Panc1 (cell line): ENCODE data around the gene UGT1A5. TPM values are rescaled to one million over a fixed set of nuclear protein-coding genes. Genes with fewer than 3 reads are reported as not detected.

ENCODE experiments used
- ATAC-seq: fragments of 200-7000 bp; cut with Tn5 transposase; 2 replicates; pipeline ENCODE4 v1.9.1; 2020; ENCODE audit warnings: mild to moderate bottlenecking, moderate library complexity
- BruUV-seq: library from RNA; stranded (reverse); fragments of 400-500 nt; replicated peaks from 2 replicates; lab custom pipeline; 2021; lab: Mats Ljungman, UMichigan
- CTCF ChIA-PET: fragments of 300-600 bp; sonication (Branson Sonifier 250); formaldehyde crosslinking; loops from one replicate; lab custom pipeline; 2022; ENCODE audit warnings: antibody characterized with exemption; lab: Charles Lee
- POLR2A ChIA-PET: fragments of 300-600 bp; sonication (Branson Sonifier 250); formaldehyde crosslinking; loops from one replicate; lab custom pipeline; 2022; ENCODE audit warnings: antibody characterized with exemption; lab: Charles Lee
- DNase-seq: peaks from one replicate; pipeline ENCODE4 v3.0.0-alpha.2; 2010; ENCODE audit warnings: low read depth, low spot score
- H3K27ac ChIP-seq: 2 replicates; pipeline ENCODE4 v1.5.1; 2011; ENCODE audit warnings: mild to moderate bottlenecking, low read length, inconsistent platforms
- H3K27me3 ChIP-seq: fragments of 200-500 bp; sonication (Bioruptor generic); 2 replicates; pipeline ENCODE4 v1.6.0; 2014; ENCODE audit warnings: low read length, inconsistent platforms; ENCODE audit not compliant: control insufficient read depth, insufficient read depth
- H3K36me3 ChIP-seq: fragments of 200-500 bp; sonication (Bioruptor generic); 2 replicates; pipeline ENCODE4 v1.5.1; 2014; ENCODE audit warnings: inconsistent platforms, mild to moderate bottlenecking, low read length, moderate library complexity; ENCODE audit not compliant: control insufficient read depth, insufficient read depth
- H3K4me1 ChIP-seq: 2 replicates; pipeline ENCODE4 v1.5.1; 2011; ENCODE audit warnings: inconsistent platforms, mild to moderate bottlenecking, low read length, moderate library complexity; ENCODE audit not compliant: control insufficient read depth, insufficient read depth
- H3K4me3 ChIP-seq, 2 experiments: 2 replicates each; pipeline ENCODE4 v1.5.1; 2011 to 2012; ENCODE audit warnings: low read depth in 2 of 2, low read length in 2 of 2, mild to moderate bottlenecking in 2 of 2, inconsistent platforms in 1 of 2, moderate library complexity in 1 of 2
- H3K9me3 ChIP-seq: fragments of 200-500 bp; sonication (Bioruptor generic); 2 replicates; pipeline ENCODE4 v1.5.1; 2014; ENCODE audit warnings: low read depth, mild to moderate bottlenecking, inconsistent platforms, low read length, moderate library complexity; ENCODE audit not compliant: control insufficient read depth, insufficient read depth
- CTCF ChIP-seq: fragments of 450-650 bp; IDR thresholded peaks from 2 replicates; pipeline ENCODE4 v1.5.1; 2017; ENCODE audit warnings: mild to moderate bottlenecking
- POLR2AphosphoS5 ChIP-seq: IDR thresholded peaks from 2 replicates; pipeline ENCODE4 v1.6.1; 2012; ENCODE audit warnings: mild to moderate bottlenecking, low read depth, low read length, moderate library complexity
- REST ChIP-seq, 2 experiments: IDR thresholded peaks; 2 replicates each; pipeline ENCODE4 v1.6.1; 2011 to 2012; ENCODE audit warnings: low read depth in 2 of 2, control low read depth in 1 of 2, low read length in 1 of 2, mild to moderate bottlenecking in 1 of 2, moderate library complexity in 1 of 2; ENCODE audit not compliant: insufficient read depth in 1 of 2
- SIN3A ChIP-seq: IDR thresholded peaks from 2 replicates; pipeline ENCODE4 v1.6.1; 2012; ENCODE audit warnings: low read depth, mild to moderate bottlenecking, low read length, moderate library complexity, borderline replicate concordance; ENCODE audit not compliant: insufficient read depth
- TCF7L2 ChIP-seq: IDR thresholded peaks from 2 replicates; pipeline ENCODE4 v1.6.1; 2011; ENCODE audit warnings: mild to moderate bottlenecking, low read depth, low read length, inconsistent platforms
- in situ Hi-C: cut with HindIII; loops from 2 replicates; pipeline ENCODE4 v1.10.0; 2016; ENCODE audit warnings: low sequenced_read_pairs, low pct_unique_long_range_greater_than_20kb
- intact Hi-C: fragments of 100-400 bp; cut with micrococcal nuclease; formaldehyde crosslinking; loops from one replicate; pipeline ENCODE4 v1.10.0; 2022; ENCODE audit not compliant: unreplicated experiment
- total RNA-seq: library from RNA; stranded (reverse); gene quantifications from one replicate; pipeline ENCODE4 v1.2.1, GENCODE V29; 2021; ENCODE audit not compliant: unreplicated experiment

The UGT1A5 gene
- total RNA-seq, 1 experiment from 2014 or later, result not detected

GRCh38 chr2:233684640-233685039 is 28.1 kb upstream of the UGT1A5 start:
- POLR2A ChIA-PET, result no interaction called here
- no peaks in the 10 kb centered on the region for H3K27me3 ChIP-seq
- DNase-seq (no peak), ATAC-seq (no peak)
- H3K4me1 ChIP-seq, result peaks cover 3% of the 10 kb centered on the region; the same call in 1 of the 2 replicates
- no peak overlapping the region for H3K27ac ChIP-seq
- no peaks in the 10 kb centered on the region for H3K9me3 ChIP-seq
- intact Hi-C loops (no loop called here), in situ Hi-C loops (no loop called here)
- no peak overlapping the region for H3K4me3 ChIP-seq
- CTCF ChIA-PET, result no interaction called here
- H3K36me3 ChIP-seq, result no peaks in the 10 kb centered on the region
- BruUV-seq, result no TSS peak
- TF ChIP-seq SIN3A (no peak), TCF7L2 (no peak), POLR2AphosphoS5 (no peak), REST (IDR thresholded peaks at IDR 0.05; ENCODE audit: insufficient read depth in 1 of 2, low read depth in 2 of 2, low read length in 1 of 2) (no peak), CTCF (no peak)

DNA sequence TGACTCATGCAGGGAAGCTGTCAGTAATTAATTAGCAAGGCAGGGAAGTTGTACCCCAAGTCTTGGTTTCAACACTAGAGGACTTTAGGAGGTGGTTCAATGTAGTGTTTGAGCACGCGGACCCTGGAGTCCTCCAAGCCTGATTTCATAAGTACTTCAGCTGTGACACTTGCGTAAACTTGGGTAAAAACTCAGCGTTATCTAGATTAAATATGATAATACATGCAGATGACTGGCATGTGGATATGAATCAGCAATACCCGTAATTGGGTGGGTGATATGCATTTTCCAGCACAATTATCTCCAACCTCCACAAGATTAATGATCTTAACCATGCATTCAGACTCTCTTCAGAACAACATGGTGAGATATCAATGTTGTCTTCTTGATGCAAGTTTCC is 25.8 kb upstream of the UGT1A5 start:
- ATAC-seq, result no peak
- Histone ChIP-seq H3K27me3 (no peaks in the 10 kb centered on the region), H3K4me3 (no peak overlapping the region), H3K27ac (no peak overlapping the region), H3K36me3 (no peaks in the 10 kb centered on the region), H3K9me3 (no peaks in the 10 kb centered on the region), H3K4me1 (peaks cover 8% of the 10 kb centered on the region)
- intact Hi-C loops (no loop called here), in situ Hi-C loops (no loop called here)
- no peak for DNase-seq
- CTCF ChIA-PET, result no interaction called here
- POLR2A ChIA-PET, result no interaction called here
- no peak for TF ChIP-seq SIN3A
- TF ChIP-seq REST (IDR thresholded peaks at IDR 0.05; ENCODE audit: insufficient read depth in 1 of 2, low read depth in 2 of 2, low read length in 1 of 2), result no peak
- no peak for TF ChIP-seq TCF7L2
- no peak for TF ChIP-seq POLR2AphosphoS5
- no peak for TF ChIP-seq CTCF
- no TSS peak for BruUV-seq
